Pulmonary artery endothelial cell (primary cell): ENCODE data around the gene KCNIP4. TPM values are rescaled to one million over a fixed set of nuclear protein-coding genes. Genes with fewer than 3 reads are reported as not detected.
"Not testable (repeated sequence)": the region's sequence is repeated elsewhere in the genome, so short reads cannot be mapped to it uniquely, and the experiment has no call there.

Experiments used
- DNase-seq: peaks from one replicate; pipeline ENCODE4 v3.0.0-alpha.2; 2011; ENCODE audit warnings: low read depth, low spot score
- total RNA-seq: library from RNA; depleted of rRNA; stranded (reverse); fragments of >200 nt; gene quantifications from 2 replicates; pipeline ENCODE4 v1.2.3, GENCODE V29; 2014

Gene KCNIP4
- total RNA-seq: not detected in 2 replicates

GRCh38 chr4:21948347-21949072 lies at the start of gene KCNIP4:
Gene KCNIP4 (minus strand): TSS chr4:21948772.
- DNase-seq: no peak

- not testable (repeated sequence) for DNase-seq
Measured at GRCh38 chr4:21996618-21997017, 48.0 kb upstream of the KCNIP4 start.

- DNase-seq: no peak
Measured at GRCh38 chr4:21992330-21992729, 43.8 kb upstream of the KCNIP4 start.

- DNase-seq: no peak
Measured at GRCh38 chr4:21991562-21991961, 43.0 kb upstream of the KCNIP4 start.

- DNase-seq: no peak
Measured at GRCh38 chr4:21991050-21991449, 42.5 kb upstream of the KCNIP4 start.

- no peak for DNase-seq
Measured at GRCh38 chr4:21989351-21989750, 40.8 kb upstream of the KCNIP4 start.

GRCh38 chr4:21986307-21986706 lies 37.7 kb upstream of the KCNIP4 start:
- no peak for DNase-seq

- no peak for DNase-seq
Measured at GRCh38 chr4:21982087-21982486, 33.5 kb upstream of the KCNIP4 start.

- no peak for DNase-seq
Measured at GRCh38 chr4:21979196-21979595, 30.6 kb upstream of the KCNIP4 start.

GRCh38 chr4:21976166-21976565 lies 27.6 kb upstream of the KCNIP4 start:
- DNase-seq: no peak

- no peak for DNase-seq
Measured at GRCh38 chr4:21973850-21974249, 25.3 kb upstream of the KCNIP4 start.

- DNase-seq: no peak
Measured at GRCh38 chr4:21964762-21965319, 16.3 kb upstream of the KCNIP4 start.

- no peak for DNase-seq
Measured at GRCh38 chr4:21962691-21963090, 14.1 kb upstream of the KCNIP4 start.

GRCh38 chr4:21960793-21961192 lies 12.2 kb upstream of the KCNIP4 start:
- no peak for DNase-seq

GRCh38 chr4:21954916-21955315 lies 6.3 kb upstream of the KCNIP4 start:
- DNase-seq: no peak

- DNase-seq: no peak
Measured at GRCh38 chr4:21953653-21954052, 5.1 kb upstream of the KCNIP4 start.

GRCh38 chr4:21952549-21952948 lies 4.0 kb upstream of the KCNIP4 start:
- no peak for DNase-seq

GRCh38 chr4:21949073-21949457 lies 493 bp upstream of the KCNIP4 start:
- DNase-seq: no peak

- no peak for DNase-seq
Measured at GRCh38 chr4:21947791-21948346, 703 bp downstream of the KCNIP4 start.

- no peak for DNase-seq
Measured at GRCh38 chr4:21946858-21947257, 1.7 kb downstream of the KCNIP4 start.

GRCh38 chr4:21921526-21922180 lies 26.9 kb downstream of the KCNIP4 start:
- no peak for DNase-seq

GRCh38 chr4:21915761-21916160 lies 32.8 kb downstream of the KCNIP4 start:
- no peak for DNase-seq

GRCh38 chr4:21901831-21902230 lies 46.7 kb downstream of the KCNIP4 start:
- no peak for DNase-seq
